A673 (cell line): ENCODE measurements around the gene DNAH5.

Experiments used
- EZH2 ChIP-seq: fragments of 200-600 bp; sonication (generic); IDR thresholded peaks from 2 replicates; pipeline ENCODE4 v1.6.1; 2017; ENCODE audit warnings: borderline replicate concordance, low read depth, mild to moderate bottlenecking, mixed read lengths, antibody characterized with exemption, low read length; ENCODE audit not compliant: poor library complexity, severe bottlenecking
- TF ChIP-seq, protein P1 (sequence below): fragments of 300-800, 200-600 bp; sonication (generic); conservative IDR thresholded peaks from 2 replicates; pipeline ENCODE4 v1.5.1; 2017; ENCODE audit warnings: low read depth, mild to moderate bottlenecking, antibody characterized with exemption, low read length, moderate library complexity, mixed read lengths

- TF ChIP-seq, protein P1, sequence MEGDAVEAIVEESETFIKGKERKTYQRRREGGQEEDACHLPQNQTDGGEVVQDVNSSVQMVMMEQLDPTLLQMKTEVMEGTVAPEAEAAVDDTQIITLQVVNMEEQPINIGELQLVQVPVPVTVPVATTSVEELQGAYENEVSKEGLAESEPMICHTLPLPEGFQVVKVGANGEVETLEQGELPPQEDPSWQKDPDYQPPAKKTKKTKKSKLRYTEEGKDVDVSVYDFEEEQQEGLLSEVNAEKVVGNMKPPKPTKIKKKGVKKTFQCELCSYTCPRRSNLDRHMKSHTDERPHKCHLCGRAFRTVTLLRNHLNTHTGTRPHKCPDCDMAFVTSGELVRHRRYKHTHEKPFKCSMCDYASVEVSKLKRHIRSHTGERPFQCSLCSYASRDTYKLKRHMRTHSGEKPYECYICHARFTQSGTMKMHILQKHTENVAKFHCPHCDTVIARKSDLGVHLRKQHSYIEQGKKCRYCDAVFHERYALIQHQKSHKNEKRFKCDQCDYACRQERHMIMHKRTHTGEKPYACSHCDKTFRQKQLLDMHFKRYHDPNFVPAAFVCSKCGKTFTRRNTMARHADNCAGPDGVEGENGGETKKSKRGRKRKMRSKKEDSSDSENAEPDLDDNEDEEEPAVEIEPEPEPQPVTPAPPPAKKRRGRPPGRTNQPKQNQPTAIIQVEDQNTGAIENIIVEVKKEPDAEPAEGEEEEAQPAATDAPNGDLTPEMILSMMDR: no peak
- no peak for TF ChIP-seq EZH2
These were observed at the start of gene DNAH5 for GRCh38 chr5:13944560-13945199.
